NCI-H1694 (cell line): ENCODE measurements around the gene CFAP69.
"Not testable (repeated sequence)": the region's sequence is repeated elsewhere in the genome, so short reads cannot be mapped to it uniquely, and the experiment has no call there.

ENCODE experiments used
- DNase-seq: peaks from one replicate; lab custom pipeline; 2025; lab: John Stamatoyannopoulos, UW

The CFAP69 gene

DNA sequence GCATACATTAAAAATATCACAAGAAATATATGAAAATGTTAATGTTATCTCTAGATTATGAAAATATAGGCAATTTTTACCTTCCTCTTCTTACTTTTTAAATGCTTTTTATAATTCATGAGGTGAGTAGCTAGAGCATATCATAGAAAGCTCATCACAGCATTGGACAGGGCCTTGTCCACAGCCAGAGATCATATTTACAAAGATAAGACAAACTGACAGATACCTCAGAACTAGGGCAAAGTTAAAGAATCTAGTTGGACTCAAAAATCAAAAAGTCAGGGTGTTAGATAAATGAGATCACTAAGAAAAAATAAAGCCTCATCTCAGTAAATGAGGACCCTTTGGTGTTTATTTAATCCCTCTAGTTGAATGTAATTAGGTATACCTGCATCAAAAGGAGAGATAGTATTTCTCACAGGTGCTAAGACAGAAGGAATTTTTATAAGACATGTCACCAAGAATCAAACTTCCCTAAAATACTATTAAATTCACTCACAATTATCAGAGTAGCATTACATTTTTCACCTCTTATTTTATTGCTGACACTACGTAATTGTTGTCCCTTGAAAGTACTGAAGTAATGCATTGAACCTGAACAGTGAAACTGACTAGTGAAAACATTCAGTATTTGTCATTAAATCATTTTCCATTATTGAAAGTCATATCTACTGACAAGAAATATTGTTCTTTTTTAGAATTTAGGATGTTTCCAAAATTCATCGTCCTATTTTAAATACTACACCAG lies 25.6 kb downstream of the CFAP69 start:
- no peak for DNase-seq

DNA sequence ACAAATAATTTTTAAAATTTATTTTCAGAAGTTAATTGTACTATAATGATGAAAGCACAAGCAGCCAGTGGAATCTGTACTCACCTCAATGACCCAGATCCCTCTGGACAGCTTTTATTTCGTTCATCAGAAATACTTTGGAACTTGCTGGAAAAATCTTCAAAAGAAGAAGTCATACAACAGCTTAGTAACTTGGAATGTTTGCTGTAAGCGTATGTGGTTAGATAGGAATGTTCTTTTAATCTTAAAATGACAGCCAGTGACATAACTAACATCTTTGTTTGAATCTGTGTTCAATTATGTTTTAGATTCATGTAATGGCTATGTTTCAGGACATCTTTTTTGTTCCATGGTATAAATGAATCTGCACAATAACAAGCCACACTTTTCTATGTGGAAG lies 26.8 kb downstream of the CFAP69 start:
- DNase-seq, result no peak

DNA sequence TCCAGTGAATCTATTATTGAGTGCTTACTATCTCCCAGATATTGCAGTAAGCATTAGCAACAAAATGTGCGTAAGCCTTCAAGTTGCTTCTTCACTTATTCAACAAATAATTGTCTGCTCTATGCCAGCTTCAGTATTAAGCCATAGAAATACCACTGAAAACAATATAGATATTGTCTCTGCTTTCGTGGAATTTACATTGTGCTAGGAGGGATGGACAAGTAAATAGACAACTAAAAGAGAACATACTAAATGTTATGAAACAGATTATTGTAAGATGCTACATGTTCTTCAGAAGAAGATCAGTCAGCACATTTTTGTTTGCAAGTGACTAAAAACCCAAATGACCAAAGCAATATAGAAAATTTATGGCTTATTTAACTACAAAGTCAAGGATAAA lies 27.3 kb downstream of the CFAP69 start:
- no peak for DNase-seq

DNA sequence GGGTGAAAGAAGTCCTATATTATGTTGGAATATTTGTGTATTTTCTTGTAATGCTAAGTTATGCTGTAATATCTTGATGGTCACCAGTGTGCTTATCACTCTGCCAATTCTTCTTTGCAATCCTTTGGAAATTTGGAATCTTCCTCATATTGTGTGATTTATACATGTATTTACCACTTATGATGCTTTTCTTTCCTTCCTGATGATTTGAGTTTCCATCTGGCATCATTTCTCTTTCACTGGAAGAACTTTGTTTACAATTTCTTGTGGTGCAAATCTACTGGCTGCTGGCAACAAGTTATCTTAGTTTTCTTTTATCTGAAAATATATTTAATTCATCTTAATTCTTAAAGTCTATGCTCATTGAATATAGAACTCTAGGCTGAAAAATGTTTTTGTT lies 29.2 kb downstream of the CFAP69 start:
- no peak for DNase-seq

DNA sequence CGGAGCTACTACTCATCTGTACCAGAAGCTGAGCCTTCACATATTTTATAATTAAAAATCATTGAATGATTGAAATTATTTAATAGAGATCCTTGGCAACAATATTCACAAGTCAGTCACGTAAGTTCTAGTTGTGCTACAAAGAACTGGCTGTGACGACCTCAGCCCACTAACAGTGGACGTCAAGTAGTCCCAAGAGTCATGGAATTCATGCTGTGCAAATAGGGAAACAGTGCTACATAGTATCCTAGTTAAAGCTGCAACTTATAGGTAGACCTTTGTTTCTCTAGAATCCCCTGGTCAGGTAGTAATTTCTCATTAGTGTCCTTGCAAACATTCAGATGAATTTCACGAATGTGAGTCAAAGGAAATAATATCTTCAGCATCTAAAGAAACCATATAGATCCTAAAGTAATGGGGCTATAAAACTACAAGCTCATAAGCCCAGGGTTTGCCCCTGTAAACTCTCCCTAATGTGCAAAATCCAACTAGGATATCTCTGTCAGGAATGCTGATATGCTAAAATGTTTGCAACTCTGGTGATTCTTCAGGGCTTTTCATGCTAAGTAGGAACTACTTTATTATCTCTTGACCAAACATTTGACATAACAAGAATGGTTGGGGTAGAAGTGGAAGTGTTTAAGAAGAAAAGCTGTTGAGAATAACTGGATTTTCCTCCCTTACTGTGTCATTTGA lies 31.2 kb downstream of the CFAP69 start:
- DNase-seq, result no peak

DNA sequence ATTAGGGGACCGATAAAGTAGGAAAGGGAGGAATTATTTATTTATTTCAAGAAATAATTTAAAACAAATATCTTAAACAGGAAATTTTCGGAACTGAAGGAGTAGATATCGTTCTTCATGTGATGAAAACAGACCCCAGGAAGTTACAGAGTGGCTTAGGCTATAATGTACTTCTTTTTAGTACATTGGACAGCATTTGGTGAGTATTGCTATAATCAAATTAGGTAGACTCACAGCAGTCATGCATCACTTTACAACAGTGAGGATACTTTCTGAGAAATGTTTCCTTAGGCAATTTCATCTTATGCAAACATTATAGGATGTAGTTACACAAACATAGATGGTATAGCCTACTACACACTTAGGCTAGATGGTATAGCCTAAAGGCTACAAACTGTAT lies 43.2 kb downstream of the CFAP69 start:
- DNase-seq, result no peak

DNA sequence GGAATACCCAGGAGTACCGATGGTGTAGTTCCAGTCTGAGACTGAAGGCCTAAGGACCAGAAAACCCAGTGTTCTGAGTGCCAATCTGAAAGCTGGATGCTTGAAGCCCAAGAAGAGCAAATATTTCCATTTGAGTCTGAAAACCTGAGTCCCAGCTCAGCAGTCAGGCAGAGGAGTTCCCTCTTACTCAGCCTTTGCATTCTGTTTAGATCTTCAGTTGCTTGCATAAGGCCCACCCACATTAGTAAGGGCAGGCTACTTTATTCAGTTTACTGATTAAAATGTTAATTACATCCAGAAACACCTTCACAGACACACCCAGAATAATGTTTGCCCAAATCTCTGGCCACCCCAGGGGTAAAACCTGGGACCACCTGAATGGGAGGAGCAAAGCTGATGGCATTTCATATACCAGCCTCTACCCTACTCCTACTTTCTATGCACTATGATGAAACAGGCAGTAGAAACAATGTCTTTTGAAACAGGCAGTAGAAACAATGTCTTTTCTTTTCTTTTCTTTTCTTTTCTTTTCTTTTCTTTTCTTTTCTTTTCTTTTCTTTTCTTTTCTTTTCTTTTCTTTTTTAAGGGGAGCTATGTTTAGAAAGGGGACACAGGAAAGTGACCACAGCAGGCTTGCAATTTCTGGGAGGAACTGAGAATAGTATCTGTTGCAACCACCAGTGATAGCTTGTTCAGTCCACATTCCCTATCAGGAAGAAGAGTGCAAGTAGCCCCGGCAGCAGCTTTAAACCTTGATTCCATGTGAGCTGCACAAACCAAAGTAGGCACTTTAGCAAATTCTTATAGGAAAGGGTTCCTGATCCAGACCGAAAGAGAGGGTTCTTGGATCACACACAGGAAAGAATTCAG lies 45.5 kb downstream of the CFAP69 start:
- no peak for DNase-seq

DNA sequence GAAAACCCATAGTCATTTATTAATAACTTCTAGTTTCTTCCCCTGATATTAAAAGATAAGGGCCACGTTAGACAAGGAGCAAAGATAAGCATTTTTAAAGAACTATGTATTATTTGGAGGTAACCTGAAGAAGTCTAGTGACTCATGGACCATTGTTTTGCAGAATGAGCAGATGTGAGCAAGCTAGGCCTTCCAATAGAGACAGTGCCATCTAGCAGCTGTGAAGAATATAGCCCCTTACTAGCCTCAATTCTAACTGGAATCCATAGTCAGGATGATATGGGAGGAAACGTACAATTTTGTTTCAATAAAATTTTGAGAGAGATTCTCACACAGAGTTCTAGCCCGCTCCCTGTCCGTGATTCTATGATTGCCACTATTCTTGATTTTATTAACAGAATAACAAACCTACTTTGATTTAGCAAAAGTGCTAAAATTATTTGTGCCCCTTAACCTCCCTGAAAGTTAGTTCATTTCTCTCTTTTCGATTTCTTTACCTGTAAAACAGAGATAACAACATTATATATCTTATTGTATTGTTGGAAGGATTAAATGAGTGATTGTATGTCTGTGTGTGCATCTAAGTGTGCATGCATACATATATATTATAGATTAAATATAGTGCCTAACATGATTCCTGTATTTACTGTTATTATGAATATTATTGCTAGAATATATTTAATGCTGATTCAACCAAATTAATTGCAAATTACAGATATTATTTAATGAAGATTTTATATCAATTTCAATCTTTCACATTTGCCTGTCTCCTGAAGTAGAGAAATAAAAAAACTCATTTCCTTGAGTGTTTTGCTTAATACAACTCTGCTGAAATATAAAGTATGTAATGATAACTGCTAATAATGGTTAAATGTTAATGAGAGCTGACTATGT lies 53.4 kb downstream of the CFAP69 start:
- peak; percentile 42 for DNase-seq

DNA sequence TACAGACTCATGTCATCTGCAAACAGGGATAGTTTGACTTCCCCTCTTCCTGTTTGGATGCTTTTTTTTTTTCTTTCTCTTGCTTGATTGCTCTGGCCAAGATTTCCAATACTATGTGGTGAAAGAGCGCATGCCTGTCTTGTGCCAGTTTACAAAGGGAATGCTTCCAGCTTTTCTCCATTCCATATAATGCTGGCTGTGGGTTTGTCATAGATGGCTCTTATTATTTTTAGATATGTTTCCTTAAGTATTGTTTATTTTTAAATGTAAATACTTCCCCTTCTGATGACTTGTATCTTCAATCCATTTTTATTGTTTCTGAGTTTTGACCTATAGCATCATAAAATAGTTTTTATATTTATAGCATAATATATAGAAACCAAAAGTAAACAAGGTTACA lies 58.3 kb downstream of the CFAP69 start:
- DNase-seq, result no peak

DNA sequence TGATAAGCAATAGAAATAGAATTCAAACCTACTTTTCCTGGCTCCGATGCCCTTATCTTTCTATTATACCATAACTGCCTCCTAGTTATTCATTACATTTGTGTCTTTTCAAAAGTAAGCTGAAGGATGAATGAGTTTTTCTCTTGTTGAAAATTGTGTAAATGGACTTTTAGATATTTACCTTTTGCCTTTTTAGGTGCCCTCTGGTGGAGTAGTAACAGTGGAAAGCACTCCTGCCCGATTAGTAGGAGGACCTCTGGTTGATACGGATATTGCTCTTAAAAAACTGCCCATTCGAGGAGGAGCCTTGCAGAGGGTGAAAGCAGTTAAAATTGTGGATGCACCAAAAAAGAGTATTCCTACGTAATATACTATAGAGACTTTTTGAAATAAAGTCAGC lies 64.9 kb downstream of the CFAP69 start:
- DNase-seq, result no peak

DNA sequence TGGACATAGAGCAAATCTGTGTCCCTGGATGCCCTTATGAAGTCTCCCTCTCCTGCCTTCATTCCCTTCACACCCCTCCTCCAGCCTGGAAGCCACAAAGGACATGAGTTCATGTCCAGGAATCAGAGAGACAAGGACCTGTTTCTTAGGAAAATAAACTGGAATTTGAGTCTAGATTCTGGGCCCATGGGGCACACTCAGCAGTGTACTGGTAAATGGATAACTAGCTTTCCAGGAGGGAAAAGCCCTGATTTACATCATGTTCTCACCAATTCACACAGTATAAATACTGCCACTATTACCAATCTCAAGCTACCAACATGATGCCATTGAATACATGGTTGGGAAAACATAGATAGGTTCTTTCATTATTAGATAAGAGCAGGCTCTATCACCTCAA lies 66.2 kb downstream of the CFAP69 start:
- no peak for DNase-seq

DNA sequence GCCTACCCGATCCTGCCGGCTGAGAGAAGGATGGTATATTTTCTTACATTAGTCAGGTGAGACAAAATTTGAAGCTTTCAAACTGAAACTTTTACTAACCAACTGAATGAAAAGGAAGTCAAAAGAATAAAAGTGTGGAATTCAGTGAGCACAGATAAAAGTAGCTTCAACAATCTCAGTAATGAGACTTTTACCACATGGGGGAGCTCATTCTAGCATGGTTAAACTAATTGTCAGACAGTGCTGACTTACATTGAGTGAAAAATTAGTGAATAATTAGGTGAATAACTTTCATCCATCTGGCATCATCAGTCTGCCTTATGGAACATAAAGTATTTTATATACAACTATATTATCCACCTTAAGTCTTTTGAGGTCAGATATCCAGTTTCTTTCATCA lies 67.8 kb downstream of the CFAP69 start:
- peak; percentile 2 for DNase-seq

DNA sequence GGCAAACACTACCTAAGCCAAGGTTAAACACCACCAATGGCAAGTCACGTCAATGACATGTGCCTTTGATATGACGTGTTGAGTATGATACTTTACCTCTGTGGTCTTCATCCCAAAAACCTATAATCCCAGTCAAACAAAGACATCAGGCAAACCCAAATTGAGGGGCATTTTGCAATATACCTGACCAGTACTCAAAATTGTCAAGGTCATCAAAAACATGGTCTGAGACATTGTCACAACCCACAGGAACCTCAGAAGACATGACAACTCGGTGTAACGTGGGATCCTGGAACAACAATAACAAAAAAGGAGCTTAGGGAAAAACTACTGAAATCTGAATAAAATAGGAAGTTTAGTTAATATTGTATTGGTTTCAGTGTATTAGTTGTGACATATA lies 68.9 kb downstream of the CFAP69 start:
- no peak for DNase-seq

DNA sequence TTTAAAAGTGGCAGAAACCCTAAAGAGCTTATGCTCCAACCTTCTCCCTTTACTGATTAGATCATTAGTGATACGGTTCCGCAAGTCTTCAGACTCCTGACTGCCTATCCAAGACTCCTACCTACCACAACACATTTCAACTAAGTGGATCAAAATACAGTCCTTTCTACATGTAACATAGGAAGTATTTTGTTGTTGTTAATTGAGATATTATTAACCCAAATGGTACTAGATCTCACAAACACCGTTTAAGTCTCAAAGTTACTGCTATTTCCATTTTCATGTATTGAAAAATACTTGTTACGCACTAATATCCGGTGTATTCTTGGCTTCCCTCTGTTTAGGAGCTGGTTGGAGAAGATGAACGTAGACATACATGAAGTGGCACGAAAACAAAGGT lies 75.0 kb downstream of the CFAP69 start:
- DNase-seq, result no peak

DNA sequence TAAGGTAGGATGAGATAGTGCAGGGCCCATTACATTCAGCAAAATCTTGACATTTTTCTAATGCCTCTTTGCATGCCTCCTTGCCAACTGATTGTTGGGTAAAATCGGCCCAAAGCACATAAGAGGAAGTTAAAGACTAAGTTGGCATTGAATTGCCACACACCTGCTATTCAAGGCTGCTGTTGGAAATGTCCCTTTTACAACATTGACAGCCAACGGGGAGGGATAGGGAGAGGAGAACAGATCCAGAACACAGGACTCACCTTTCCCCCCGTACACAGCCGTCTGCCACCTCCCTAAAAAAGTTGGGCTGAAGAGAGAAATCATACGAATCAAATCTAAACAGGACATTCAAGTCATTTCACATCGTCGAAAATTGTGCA lies 75.4 kb downstream of the CFAP69 start:
- no peak for DNase-seq

DNA sequence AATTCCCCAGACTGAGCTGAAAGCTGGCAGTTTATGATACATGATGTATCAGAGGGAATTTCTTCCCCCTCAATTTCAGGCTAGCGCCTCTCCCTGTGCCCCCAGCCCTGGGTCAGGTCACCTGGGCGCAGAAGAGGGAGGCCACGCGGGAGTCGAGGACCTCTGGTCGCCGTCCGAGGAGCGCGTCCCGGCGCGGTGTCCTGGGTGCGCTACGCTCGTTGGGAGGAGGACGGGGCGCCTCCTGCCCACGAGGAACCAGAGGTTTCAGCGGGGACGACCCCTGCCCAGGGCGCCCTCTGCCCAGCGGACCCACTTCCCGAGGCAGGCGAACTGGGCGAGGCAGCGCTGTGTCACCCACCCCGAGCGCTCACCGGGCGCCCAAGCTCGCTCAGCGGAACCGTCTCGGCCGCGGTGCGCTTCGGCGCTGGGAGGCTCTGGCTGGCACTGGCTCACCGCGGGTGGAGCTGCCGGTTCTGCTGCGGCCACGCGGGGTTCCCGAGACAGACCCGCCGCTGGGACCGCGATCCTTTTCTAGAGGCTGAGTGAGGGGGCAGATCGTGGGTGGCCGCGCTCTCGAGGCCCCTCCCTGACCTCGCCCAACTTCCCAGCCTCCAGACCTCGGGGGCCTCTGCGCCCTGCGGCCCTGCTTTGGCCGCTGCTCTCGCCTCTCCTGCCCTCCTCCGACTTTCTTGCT lies 76.0 kb downstream of the CFAP69 start, which contains the start of gene FAM237B:
Gene FAM237B, minus strand, starts transcription at position 504 of the 694 bp plus-strand sequence. CDS start 1,556 bp downstream, outside the sequence.
- no peak for DNase-seq

DNA sequence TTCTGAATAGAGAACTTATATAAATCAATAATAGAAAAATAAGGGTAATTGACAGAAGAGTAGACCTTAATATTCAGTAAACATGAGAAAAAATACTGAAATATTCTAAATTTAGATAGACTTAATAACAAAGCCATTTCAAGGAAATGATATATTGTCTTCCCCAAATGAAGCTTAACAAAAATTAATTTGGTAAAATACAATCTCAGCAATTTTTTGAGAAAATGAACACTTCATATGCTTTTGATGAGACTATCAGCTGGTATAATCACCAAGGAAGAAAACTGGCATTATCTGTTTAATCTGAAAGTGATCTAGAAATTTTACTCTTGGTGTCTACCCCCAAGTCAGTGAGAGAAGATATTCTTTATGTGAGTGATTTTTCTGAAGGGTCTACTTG lies 77.9 kb downstream of the CFAP69 start:
- DNase-seq, result no peak

DNA sequence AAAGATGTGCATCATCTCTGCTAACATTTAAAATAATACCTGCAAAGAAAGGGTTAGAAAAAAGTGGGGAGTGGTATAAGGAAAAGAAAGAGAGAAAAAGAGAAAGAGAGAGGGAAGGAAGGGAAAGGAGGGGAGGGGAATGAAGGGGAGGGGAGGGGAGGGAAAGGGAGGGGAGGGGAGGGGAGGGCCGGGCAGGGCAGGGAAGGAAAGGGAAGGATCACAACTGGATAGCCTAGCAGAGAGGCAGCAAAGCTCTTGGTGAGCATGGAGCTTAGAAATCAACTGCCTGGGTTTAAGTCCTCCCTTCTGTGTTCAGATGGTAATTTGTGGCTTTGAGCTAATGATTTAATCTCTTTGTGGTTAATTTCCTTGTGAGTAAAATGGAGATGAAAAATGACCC lies 81.5 kb downstream of the CFAP69 start:
- no peak for DNase-seq

DNA sequence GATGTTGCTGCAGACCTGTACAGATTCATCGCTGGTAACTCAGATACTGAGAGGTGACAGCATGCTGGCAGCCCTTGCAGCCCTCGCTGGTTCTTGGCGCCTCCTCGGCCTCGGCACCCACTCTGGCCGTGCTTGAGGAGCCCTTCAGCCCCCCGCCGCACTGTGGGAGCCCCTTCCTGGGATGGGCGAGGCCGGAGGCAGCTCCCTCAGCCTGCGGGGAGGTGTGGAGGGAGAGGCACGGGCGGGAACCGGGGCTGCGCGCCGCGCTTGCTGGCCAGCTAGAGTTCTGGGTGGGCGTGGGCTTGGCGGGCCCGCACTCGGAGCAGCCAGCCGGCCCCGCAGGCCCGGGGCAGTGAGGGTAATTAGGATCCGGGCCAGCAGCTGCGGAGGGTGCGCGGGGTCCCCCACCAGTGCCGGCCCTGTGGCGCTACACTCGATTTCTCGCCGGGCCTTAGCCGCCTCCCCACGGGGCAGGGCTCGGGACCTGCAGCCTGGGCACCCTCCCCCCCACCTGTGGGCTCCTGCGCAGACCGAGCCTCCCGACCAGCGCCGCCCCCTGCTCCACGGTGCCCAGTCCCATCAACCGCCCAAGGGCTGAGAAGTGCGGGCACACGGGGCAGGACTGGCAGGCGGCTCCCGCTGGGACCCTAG lies 89.3 kb downstream of the CFAP69 start:
- no peak for DNase-seq

DNA sequence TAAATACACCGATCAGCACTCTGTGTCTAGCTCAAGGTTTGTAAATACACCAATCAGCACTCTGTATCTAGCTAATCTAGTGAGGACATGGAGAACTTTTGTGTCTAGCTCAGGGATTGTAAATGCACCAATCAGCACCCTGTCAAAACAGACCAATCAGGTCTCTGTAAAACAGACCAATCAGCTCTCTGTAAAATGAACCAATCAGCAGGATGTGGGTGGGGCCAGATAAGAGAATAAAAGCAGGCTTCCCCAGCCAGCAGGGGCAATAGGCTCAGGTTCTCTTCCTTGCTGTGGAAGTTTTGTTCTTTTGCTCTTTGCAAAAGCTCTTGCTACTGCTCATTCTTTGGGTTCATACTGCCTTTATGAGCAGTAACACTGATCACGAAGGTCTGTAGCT lies 90.0 kb downstream of the CFAP69 start:
- not testable (repeated sequence) for DNase-seq

DNA sequence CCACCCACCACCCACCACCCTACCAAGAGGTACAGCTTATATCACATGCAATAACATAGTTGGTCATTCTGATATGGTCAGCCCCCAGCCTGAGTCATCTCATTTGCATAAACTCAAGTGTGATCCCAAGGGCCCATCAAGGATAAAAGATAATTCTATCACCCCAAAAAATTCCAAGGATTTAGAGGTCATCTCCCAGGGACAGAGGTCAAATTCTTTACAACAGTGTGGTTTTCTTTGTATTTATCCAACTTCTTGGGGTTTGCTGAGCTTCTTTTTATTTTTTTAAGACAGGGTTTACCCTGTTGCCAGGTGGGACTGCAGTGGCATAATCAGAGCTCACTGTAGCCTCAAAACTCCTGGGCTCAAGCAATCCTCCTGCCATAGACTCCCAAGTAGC lies 92.1 kb downstream of the CFAP69 start:
- no peak for DNase-seq
